Right lobe of liver (tissue), 6 donors: ENCODE measurements around the gene CCDC127. TPM values are rescaled to one million over a fixed set of nuclear protein-coding genes. Genes with fewer than 3 reads are reported as not detected.
"Not testable (repeated sequence)": the region's sequence is repeated elsewhere in the genome, so short reads cannot be mapped to it uniquely, and the experiment has no call there.

Experiments
- ATAC-seq, 4 donors: fragments of 200-7000 bp; cut with Tn5 transposase; one replicate each; pipeline ENCODE4 v1.9.1; 2020; ENCODE audit warnings: mild to moderate bottlenecking in 4 of 4, moderate library complexity in 4 of 4
- DNase-seq, 3 donors: peaks; one replicate each; pipeline ENCODE4 v3.0.0-alpha.2; 2020
- H3K27ac ChIP-seq, 3 donors: fragments of 200-600 bp; one replicate each; pipeline ENCODE4 v1.8.0; 2022
- H3K27me3 ChIP-seq, 2 donors: fragments of 200-600 bp; one replicate each; pipeline ENCODE4 v1.8.0; 2022
- H3K36me3 ChIP-seq, 4 donors: fragments of 200-600 bp; sonication (generic) in 1 of 4; one replicate each; pipeline versions ENCODE4 v1.5.1 to v1.8.0; 2017 to 2022; ENCODE audit warnings: control low read depth in 1 of 4
- H3K4me1 ChIP-seq, 4 donors: fragments of 200-600 bp; sonication (generic) in 1 of 4; one replicate each; pipeline versions ENCODE4 v1.5.1 to v1.8.0; 2017 to 2022; ENCODE audit warnings: control low read depth in 1 of 4
- H3K4me3 ChIP-seq, 3 donors: fragments of 200-600 bp; one replicate each; pipeline ENCODE4 v1.8.0; 2022
- H3K9me3 ChIP-seq, 4 donors: fragments of 200-600 bp; sonication (generic) in 1 of 4; one replicate each; pipeline versions ENCODE4 v1.5.1 to v1.8.0; 2017 to 2022; ENCODE audit warnings: control low read depth in 1 of 4
- CTCF ChIP-seq, 4 donors: fragments of 200-600 bp in 3 of 4; fragments of 450-650 bp in 1 of 4; IDR thresholded peaks; one replicate each; pipeline versions ENCODE4 v1.5.1 to v1.8.0; 2016 to 2022; ENCODE audit warnings: antibody characterized with exemption in 4 of 4, mild to moderate bottlenecking in 2 of 4
- POLR2A ChIP-seq: fragments of 450-650 bp; IDR thresholded peaks from one replicate; pipeline ENCODE4 v1.6.1; 2017; ENCODE audit warnings: antibody characterized with exemption, mild to moderate bottlenecking
- WGBS: methylation state at CpG from one replicate; pipeline ENCODE4 v1.1.6; 2018; ENCODE audit warnings: low coverage, low lambda C conversion rate; ENCODE audit not compliant: insufficient coverage; ENCODE audit errors: missing lambda C conversion rate; 5-methylcytosine and 5-hydroxymethylcytosine counted together
- intact Hi-C, 2 donors: fragments of 100-400 bp; cut with DNase I; formaldehyde crosslinking; loops; one replicate each; pipeline versions ENCODE4 v1.11.2 to v1.14.1; 2022
- total RNA-seq, 6 experiments: library from RNA; depleted of rRNA in 2 of 6; stranded (reverse); fragments of >200 nt in 2 of 6; fragmentation: NEBNext Ultra II Directional in 3 of 6; extraction: Animal tissue kit (Norgen Biotek cat#: 25700) in 3 of 6; gene quantifications; one replicate each; pipeline versions ENCODE4 v1.1.0 to v1.2.4, GENCODE V29; 2016 to 2023
- donor health status: DM: no; HTN: yes; CAD: no.
- donor health status: DM: no; HTN: no; CAD: no.
- donor health status: DM: no; HTN: no; CAD: no.
- donor health status: DM: no; HTN: yes; CAD: no.
- donor health status: DM: no; HTN: yes; CAD: no.

The CCDC127 gene
- total RNA-seq, 6 experiments from 2014 or later, result 1.2 to 3.6 (median 2.2) TPM

- H3K36me3 ChIP-seq, H3K27me3 ChIP-seq, H3K4me3 ChIP-seq, intact Hi-C loops, H3K9me3 ChIP-seq: not testable (repeated sequence)
- WGBS, result 40% methylated on average over 9 of the region's 9 CpGs
- peak; percentile 21 for TF ChIP-seq POLR2A
- Histone ChIP-seq H3K27ac (peak overlapping the region; percentile 32 to 94 (median 93)), H3K4me1 (peaks cover 0 to 13% (median 4%) of the 10 kb centered on the region in 4 donors)
- peak; percentile 94 to 97 (median 96) for ATAC-seq
- peak in 1 of 3 donors; percentile 65 for DNase-seq
Observed at GRCh38 chr5:263275-263974, 45.5 kb upstream of the CCDC127 start.

- DNase-seq (no peak), ATAC-seq (no peak)
- intact Hi-C loops, result no loop called here
- TF ChIP-seq POLR2A, result no peak
- no peak for TF ChIP-seq CTCF (IDR thresholded peaks at IDR 0.05)
- Histone ChIP-seq H3K36me3 (peaks cover 0 to 19% (median under 1%) of the 10 kb centered on the region in 4 donors), H3K4me3 (no peak overlapping the region), H3K9me3 (no peaks in the 10 kb centered on the region), H3K27ac (peak overlapping the region in 2 of 3 donors; percentile 82 to 88), H3K4me1 (peaks cover 0 to 11% (median 5%) of the 10 kb centered on the region in 4 donors), H3K27me3 (no peaks in the 10 kb centered on the region)
- 33% methylated on average over 1 of the region's 13 CpGs for WGBS
Observed at GRCh38 chr5:257148-257547, 39.2 kb upstream of the CCDC127 start.

GRCh38 chr5:256347-256746, 38.4 kb upstream of the CCDC127 start:
- H3K27ac ChIP-seq, result peak overlapping the region in 2 of 3 donors; percentile 82 to 88
- DNase-seq (peak; percentile 78 to 85 (median 85)), ATAC-seq (peak; percentile 96 to 98 (median 97))
- intact Hi-C loops, H3K9me3 ChIP-seq, H3K4me3 ChIP-seq, H3K27me3 ChIP-seq: not testable (repeated sequence)
- H3K36me3 ChIP-seq, result peaks cover 0 to 22% (median under 1%) of the 10 kb centered on the region in 4 donors
- H3K4me1 ChIP-seq, result peaks cover 0 to 11% (median 5%) of the 10 kb centered on the region in 4 donors
- 49% methylated on average over 8 of the region's 8 CpGs for WGBS

- peaks cover 0 to 11% (median 5%) of the 10 kb centered on the region in 4 donors for H3K4me1 ChIP-seq
- H3K27me3 ChIP-seq, DNase-seq, H3K4me3 ChIP-seq, H3K9me3 ChIP-seq, intact Hi-C loops: not testable (repeated sequence)
- peak overlapping the region in 1 of 3 donors; percentile 36 for H3K27ac ChIP-seq
- peak; percentile 25 to 71 (median 44) for ATAC-seq
- 85% methylated on average over 4 of the region's 7 CpGs for WGBS
- H3K36me3 ChIP-seq, result peaks cover 0 to 27% (median under 1%) of the 10 kb centered on the region in 4 donors
Observed at GRCh38 chr5:255116-255515, 37.2 kb upstream of the CCDC127 start.

GRCh38 chr5:254322-254721, 36.4 kb upstream of the CCDC127 start:
- H3K9me3 ChIP-seq, intact Hi-C loops, H3K27ac ChIP-seq, H3K27me3 ChIP-seq, H3K4me3 ChIP-seq, DNase-seq: not testable (repeated sequence)
- H3K4me1 ChIP-seq, result peaks cover 0 to 11% (median 5%) of the 10 kb centered on the region in 4 donors
- peak in 1 of 4 donors; percentile 11 for ATAC-seq
- H3K36me3 ChIP-seq, result peaks cover 0 to 29% (median 2%) of the 10 kb centered on the region in 4 donors
- 100% methylated on average over 2 of the region's 15 CpGs for WGBS

- H3K27ac ChIP-seq, result no peak overlapping the region
- H3K36me3 ChIP-seq, result peaks cover 0 to 47% (median 12%) of the 10 kb centered on the region in 4 donors
- H3K4me3 ChIP-seq, result no peak overlapping the region
Observed at GRCh38 chr5:252546-252945, 34.6 kb upstream of the CCDC127 start.

GRCh38 chr5:251975-252374, 34.0 kb upstream of the CCDC127 start:
- H3K4me1 ChIP-seq, intact Hi-C loops, H3K9me3 ChIP-seq, ATAC-seq, DNase-seq, H3K27me3 ChIP-seq, H3K4me3 ChIP-seq, H3K27ac ChIP-seq: not testable (repeated sequence)
- 68% methylated on average over 11 of the region's 11 CpGs for WGBS
- peaks cover 0 to 46% (median 12%) of the 10 kb centered on the region in 4 donors for H3K36me3 ChIP-seq

More at GRCh38 chr5:252546-252945, 34.6 kb upstream of the CCDC127 start:
- intact Hi-C loops, result no loop called here
- Histone ChIP-seq H3K9me3 (no peaks in the 10 kb centered on the region), H3K4me1 (peaks cover 0 to 11% (median 5%) of the 10 kb centered on the region in 4 donors), H3K27me3 (no peaks in the 10 kb centered on the region)
- 77% methylated on average over 9 of the region's 10 CpGs for WGBS
- ATAC-seq (no peak), DNase-seq (no peak)
- no peak for TF ChIP-seq POLR2A
- no peak for TF ChIP-seq CTCF (IDR thresholded peaks at IDR 0.05)

GRCh38 chr5:251538-251937, 33.6 kb upstream of the CCDC127 start:
- intact Hi-C loops, H3K27ac ChIP-seq, H3K4me3 ChIP-seq, H3K27me3 ChIP-seq, H3K4me1 ChIP-seq, H3K9me3 ChIP-seq, DNase-seq: not testable (repeated sequence)
- ATAC-seq, result peak in 1 of 4 donors; percentile 21
- WGBS, result 55% methylated on average over 8 of the region's 8 CpGs
- H3K36me3 ChIP-seq, result peaks cover 0 to 43% (median 12%) of the 10 kb centered on the region in 4 donors

GRCh38 chr5:251016-251415, 33.1 kb upstream of the CCDC127 start:
- H3K9me3 ChIP-seq, H3K27ac ChIP-seq, DNase-seq, H3K4me3 ChIP-seq, H3K4me1 ChIP-seq, H3K27me3 ChIP-seq, intact Hi-C loops: not testable (repeated sequence)
- 93% methylated on average over 5 of the region's 12 CpGs for WGBS
- peaks cover 0 to 43% (median 12%) of the 10 kb centered on the region in 4 donors for H3K36me3 ChIP-seq
- ATAC-seq, result peak in 2 of 4 donors; percentile 27 to 46
